Frontal cortex (tissue), 4 donors: ENCODE data around the gene RHD. TPM values are rescaled to one million over a fixed set of nuclear protein-coding genes. Genes with fewer than 3 reads are reported as not detected.
"Not testable (repeated sequence)": the region's sequence is repeated elsewhere in the genome, so short reads cannot be mapped to it uniquely, and the experiment has no call there.

Experiments
- DNase-seq, 2 donors: peaks; one replicate each; pipeline ENCODE4 v3.0.0; 2012; ENCODE audit warnings: low spot score in 2 of 2
- FAIRE-seq: peaks from 2 replicates; lab custom pipeline; 2012; peaks lifted over from hg19 to GRCh38; lab: Jason Lieb, UNC
- total RNA-seq: library from RNA; depleted of rRNA; stranded (reverse); fragments of >200 nt; gene quantifications from one replicate; pipeline ENCODE4 v1.2.3, GENCODE V29; 2014
- donor health status: control.
- donor health status: control.
- donor health status: control.

Gene RHD
- total RNA-seq, 1 donor from 2014 or later: 0.41 TPM

DNA sequence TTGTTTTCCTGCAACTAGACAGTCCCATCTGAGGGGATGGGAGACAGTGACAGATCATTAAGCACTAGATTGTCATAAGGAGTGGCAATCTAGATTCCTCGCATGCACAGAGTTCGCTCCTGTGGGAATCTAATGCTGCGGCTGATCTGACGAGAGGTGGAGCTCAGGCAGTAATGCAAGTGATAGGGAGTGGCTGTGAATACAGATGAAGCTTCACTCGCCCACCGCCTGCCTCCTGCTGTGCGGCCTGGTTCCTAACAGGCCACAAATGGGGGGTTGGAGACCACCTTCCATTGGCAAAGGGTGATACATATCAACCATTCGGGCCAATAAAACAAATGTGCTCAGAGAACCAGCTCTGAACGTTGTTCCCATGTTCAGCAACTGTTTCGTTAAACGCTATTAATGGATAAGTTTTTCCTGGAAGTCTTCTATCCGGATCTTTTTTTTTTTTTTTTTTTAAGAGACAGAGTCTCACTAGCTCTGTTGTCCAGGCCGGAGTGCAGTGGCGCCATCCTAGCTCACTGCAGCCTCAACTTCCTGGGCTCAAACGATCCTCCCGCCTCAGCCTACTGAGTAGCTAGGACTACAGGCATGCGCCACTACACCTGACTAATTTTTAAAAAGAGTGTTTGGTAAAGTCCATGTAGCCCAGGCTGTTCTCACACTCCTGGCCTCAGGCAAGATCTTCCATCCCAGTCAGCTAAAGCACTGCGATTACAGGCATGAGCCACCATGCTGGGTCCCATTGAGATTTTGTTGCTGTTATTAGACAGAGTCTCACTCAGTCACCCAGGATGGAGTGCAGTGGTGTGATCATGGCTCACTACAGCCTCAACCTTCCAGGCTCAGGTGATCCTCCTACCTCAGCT lies 16.4 kb upstream of the RHD start:
- DNase-seq (no peak), FAIRE-seq (no peak)

DNA sequence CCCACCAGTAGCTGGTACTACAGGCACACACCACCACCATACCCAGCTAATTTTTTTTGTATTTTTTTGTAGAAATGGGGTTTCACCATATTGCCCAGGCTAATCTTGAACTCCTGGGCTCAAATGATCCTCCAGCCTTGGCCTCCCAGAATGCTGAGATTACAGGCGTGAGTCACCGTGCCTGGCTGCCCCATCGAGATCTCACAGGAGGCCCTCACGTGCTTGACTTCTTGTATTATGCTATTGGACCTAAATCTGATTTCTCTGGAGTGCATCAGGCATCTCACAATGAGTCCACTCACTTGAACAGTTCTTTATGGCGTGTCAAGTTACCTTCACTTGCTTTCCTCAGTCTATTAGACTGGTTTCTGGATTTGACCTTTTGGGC lies 15.7 kb upstream of the RHD start:
- FAIRE-seq (no peak), DNase-seq (no peak)

GRCh38 chr1:25257196-25257595 lies 15.1 kb upstream of the RHD start:
- DNase-seq (no peak), FAIRE-seq (no peak)

- not testable (repeated sequence) for DNase-seq, FAIRE-seq
These were observed 12.5 kb upstream of the RHD start for GRCh38 chr1:25259813-25260212.

GRCh38 chr1:25260336-25260735 lies 12.0 kb upstream of the RHD start:
- not testable (repeated sequence) for DNase-seq, FAIRE-seq

DNA sequence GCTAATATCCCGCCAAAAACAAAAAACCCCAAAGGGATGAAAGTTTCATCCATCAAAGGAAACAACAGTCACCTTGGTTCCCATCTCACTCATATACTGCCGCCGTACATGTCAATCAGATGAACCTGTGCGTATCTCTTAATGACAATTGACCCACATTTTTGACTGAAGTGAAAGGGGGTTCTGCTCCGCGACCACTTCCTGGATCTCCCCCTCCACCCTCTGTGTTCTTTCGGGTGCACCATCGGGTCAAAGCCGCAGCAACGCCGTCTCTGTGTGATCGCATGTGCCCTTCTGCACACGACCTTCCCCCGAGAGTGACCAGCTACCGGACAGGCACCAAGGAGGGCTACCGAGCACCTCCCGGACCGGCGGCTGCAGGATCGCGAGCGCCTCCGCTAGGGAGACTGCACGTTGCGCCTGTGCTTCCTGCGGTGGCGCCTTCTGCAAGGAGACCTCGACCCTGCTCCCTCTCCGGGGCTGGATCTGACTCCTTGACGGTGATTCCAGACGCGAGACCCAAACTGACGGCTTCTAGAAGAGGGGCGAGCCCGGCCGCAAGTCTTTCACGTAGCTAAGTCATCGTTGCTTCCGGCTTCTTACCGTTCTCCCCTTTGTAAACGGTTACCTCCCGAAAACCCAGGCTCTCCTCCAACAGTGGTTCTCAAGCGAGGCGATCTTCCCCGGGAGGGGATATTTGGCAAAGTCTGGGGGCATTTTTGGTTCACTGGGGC lies 5.6 kb upstream of the RHD start:
- not testable (repeated sequence) for FAIRE-seq, DNase-seq

DNA sequence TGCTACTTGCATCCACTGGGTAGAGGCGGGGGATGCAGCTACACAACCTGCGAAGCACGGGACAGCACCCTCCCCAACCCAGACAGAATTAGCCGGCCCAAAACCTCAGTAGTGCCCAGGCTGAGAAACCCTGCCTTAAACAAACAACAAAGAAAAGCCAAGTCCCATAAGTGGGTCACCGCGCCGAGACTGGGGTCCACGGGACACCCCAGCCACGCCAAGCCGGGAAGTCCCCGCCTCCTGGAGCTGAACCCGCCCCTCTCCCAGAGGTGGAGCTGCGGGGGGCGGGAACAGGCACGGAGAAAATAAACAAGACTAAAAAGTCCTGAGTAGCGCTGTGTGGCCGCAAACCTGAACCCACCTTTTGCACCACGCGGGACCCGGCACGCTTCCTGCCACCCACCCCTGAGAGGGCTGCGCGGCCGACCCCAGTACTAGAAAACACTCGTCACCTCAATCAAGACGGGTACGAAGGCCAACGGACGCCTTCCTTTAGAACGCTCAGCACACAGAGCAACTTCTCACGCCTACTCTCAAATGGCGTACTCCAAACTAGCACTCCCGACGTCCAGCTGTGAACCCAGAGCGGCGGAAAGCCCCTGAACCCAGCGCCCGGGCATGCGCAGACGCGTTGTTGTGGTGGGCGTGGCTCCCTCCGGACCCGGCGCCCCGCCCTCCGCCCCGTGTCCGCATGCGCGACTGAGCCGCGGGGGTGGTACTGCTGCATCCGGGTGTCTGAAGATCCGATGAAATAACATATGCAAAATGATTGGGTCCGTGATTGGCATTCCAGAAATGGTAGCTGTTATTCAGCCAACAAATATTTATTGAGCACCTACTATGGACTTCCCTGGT lies 4.8 kb upstream of the RHD start:
- not testable (repeated sequence) for FAIRE-seq

DNA sequence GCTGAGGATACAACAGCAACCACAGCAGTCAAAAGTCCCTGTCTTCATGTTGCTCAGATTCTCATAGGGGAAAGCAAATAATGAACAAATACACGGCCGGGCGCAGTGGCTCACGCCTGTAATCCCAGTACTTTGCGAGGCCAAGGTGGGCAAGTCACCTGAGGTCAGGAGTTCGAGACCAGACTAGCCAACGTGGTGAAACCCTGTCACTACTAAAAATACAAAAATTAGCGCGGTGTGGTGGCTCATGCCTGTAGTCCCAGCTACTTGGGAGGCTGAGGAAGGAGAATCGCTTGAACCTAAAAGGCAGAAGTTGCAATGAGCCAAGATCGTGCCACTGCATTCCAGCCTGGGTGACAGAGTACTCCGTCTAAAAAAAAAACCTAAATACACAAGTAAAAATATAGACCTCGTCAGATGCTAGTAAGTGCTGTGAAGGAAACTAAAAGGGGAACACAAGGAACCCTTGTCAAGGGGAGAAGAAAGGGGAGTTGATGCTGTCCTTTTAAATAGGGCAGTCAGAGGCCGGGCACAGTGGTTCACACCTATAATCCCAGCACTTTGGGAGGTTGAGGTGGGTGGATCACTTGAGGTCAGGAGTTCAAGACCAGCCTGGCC lies 4.1 kb upstream of the RHD start:
- not testable (repeated sequence) for DNase-seq, FAIRE-seq

More for the DNA sequence above, 4.8 kb upstream of the RHD start:
- peak; percentile 69 for DNase-seq

- DNase-seq: not testable (repeated sequence)
- peak; percentile 54 for FAIRE-seq
These were observed 3.3 kb downstream of the RHD start for GRCh38 chr1:25275648-25276047.

GRCh38 chr1:25277295-25277694 lies 5.0 kb downstream of the RHD start:
- not testable (repeated sequence) for DNase-seq, FAIRE-seq

GRCh38 chr1:25278358-25278757 lies 6.0 kb downstream of the RHD start:
- not testable (repeated sequence) for FAIRE-seq, DNase-seq

DNA sequence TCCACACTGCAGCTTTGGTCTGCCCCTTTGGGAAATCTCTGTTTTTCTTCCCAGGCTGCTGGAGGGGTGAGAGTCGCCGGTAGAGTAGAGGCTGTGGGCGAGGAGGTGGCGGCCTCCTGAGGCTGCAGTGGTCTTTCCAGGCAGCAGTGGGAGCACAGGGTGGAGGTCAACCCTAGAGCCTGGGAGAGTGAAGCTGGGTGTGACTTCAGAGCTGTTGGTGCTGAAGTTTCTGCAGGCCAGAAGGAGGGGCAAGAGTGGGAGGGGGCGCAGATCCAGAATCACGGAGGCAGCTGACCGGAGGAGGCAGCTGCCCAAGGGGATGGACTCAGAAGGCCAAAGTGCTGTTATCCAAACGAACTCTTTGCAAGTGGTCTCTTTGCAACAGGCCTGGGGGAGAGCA lies 6.5 kb downstream of the RHD start:
- FAIRE-seq, DNase-seq: not testable (repeated sequence)

- not testable (repeated sequence) for DNase-seq, FAIRE-seq
These were observed 7.4 kb downstream of the RHD start for GRCh38 chr1:25279693-25280111.

DNA sequence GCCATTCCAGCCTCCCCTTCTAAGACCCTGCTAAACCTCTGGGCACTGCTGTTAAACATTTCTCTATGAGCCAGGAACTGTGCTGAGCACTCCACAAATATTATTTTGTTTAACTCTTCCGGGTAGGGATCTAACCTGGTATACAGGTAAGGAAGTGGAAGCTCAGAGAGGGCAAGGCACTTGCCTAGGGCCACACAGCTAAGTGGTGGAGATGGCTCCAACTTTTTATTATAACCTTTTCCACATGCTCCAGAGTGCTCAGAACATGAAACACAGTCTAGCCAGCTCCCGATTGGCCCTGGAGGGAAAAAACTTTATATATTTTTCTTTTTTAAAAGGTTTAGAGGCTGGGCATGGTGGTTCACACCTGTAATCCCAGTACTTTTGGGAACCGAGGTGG lies 13.6 kb downstream of the RHD start:
- DNase-seq, FAIRE-seq: not testable (repeated sequence)

DNA sequence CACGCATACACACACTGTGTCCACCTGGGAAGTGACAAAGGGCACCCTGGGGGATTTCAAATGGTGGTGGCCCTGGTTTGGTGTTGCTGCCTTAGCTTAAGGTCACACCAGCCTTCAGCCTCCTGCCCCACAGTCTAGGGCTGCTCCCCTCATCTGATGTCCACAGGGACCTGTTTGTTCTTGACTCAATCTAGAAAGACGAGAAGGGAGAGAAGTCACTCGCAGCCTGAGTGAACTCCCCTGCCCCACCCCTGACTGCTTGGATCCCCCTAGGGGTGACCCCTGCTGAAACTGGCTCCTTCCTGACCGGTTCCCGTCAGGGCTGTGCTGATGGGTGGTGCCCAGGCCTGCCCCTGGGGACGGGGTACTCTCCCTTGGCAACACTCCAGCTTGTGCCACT lies 14.9 kb downstream of the RHD start:
- not testable (repeated sequence) for FAIRE-seq, DNase-seq

- not testable (repeated sequence) for DNase-seq, FAIRE-seq
These were observed 16.3 kb downstream of the RHD start for GRCh38 chr1:25288573-25289101.

DNA sequence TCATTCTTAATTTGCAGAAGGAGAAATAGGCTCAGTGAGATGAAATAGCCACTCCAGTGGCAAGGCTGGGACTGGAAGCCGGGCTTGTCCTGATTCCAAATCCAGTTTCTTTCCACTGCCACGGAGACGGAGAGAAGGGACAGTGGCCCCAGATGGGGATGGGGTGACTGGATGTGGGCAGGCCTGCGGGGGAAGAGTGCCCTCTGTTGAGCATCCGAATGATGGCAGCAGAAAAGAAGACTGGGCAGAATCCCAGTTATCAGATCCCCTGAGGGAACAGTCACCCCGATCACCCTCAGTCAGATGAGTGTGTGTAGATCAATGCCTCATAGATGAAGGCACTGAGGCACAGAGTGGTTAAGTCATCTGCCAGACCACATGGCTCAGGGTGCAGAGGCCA lies 17.7 kb downstream of the RHD start:
- DNase-seq, FAIRE-seq: not testable (repeated sequence)

DNA sequence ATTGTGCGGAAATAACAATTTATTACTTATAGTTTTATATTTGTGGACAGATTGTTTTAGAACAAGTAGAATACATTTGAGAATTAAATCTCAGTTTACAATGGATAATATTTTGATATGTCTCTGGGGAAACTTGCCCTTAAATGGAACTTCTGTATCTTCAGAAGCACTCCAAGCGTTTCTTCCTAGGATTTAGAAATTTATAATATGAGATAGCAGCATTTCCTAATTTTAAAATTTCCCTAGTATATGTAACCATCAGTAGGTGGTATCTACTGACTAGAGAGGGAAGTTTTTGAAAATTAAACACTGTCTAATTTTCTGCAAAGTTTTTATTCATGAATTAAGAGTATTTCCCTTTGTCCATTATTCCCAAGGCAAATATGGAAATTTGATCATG lies 21.1 kb downstream of the RHD start:
- DNase-seq, FAIRE-seq: not testable (repeated sequence)
